HG02678 (cell line): ENCODE results near the gene CPNE5.
"Not testable (repeated sequence)": the region's sequence is repeated elsewhere in the genome, so short reads cannot be mapped to it uniquely, and the experiment has no call there.

ENCODE experiments used
- ATAC-seq: cut with Tn5 transposase; IDR thresholded peaks from one replicate; pipeline ENCODE4 v1.9.1; 2021; ENCODE audit warnings: mild to moderate bottlenecking, moderate library complexity; ENCODE audit not compliant: unreplicated experiment

The CPNE5 gene

GRCh38 chr6:36817847-36818246 lies 21.4 kb downstream of the CPNE5 start:
- ATAC-seq: no peak

- no peak for ATAC-seq
Observed at GRCh38 chr6:36817176-36817817, 21.9 kb downstream of the CPNE5 start.

GRCh38 chr6:36815962-36816735 lies 23.1 kb downstream of the CPNE5 start:
- no peak for ATAC-seq

GRCh38 chr6:36814249-36814648 lies 25.0 kb downstream of the CPNE5 start:
- no peak for ATAC-seq

- no peak for ATAC-seq
Observed at GRCh38 chr6:36813526-36813925, 25.7 kb downstream of the CPNE5 start.

- ATAC-seq: not testable (repeated sequence)
Observed at GRCh38 chr6:36813047-36813446, 26.2 kb downstream of the CPNE5 start.

GRCh38 chr6:36809941-36810803 lies 29.1 kb downstream of the CPNE5 start:
- no peak for ATAC-seq

GRCh38 chr6:36809156-36809555 lies 30.1 kb downstream of the CPNE5 start:
- no peak for ATAC-seq

GRCh38 chr6:36808634-36809033 lies 30.6 kb downstream of the CPNE5 start:
- ATAC-seq: no peak

- no peak for ATAC-seq
Observed at GRCh38 chr6:36807750-36808149, 31.5 kb downstream of the CPNE5 start.

- ATAC-seq: no peak
Observed at GRCh38 chr6:36807143-36807542, 32.1 kb downstream of the CPNE5 start.

GRCh38 chr6:36805917-36806316 lies 33.3 kb downstream of the CPNE5 start:
- no peak for ATAC-seq

- no peak for ATAC-seq
Observed at GRCh38 chr6:36805096-36805797, 34.0 kb downstream of the CPNE5 start.

- ATAC-seq: no peak
Observed at GRCh38 chr6:36804563-36804962, 34.7 kb downstream of the CPNE5 start.

- ATAC-seq: no peak
Observed at GRCh38 chr6:36803908-36804307, 35.3 kb downstream of the CPNE5 start.

- ATAC-seq: no peak
Observed at GRCh38 chr6:36803482-36803881, 35.8 kb downstream of the CPNE5 start.

- no peak for ATAC-seq
Observed at GRCh38 chr6:36800223-36801076, 38.8 kb downstream of the CPNE5 start.

- no peak for ATAC-seq
Observed at GRCh38 chr6:36798852-36799251, 40.4 kb downstream of the CPNE5 start.

- ATAC-seq: no peak
Observed at GRCh38 chr6:36797653-36798052, 41.6 kb downstream of the CPNE5 start.

- ATAC-seq: no peak
Observed at GRCh38 chr6:36797055-36797454, 42.2 kb downstream of the CPNE5 start.
